Left kidney (tissue), 2 donors: Measurements from ENCODE around the gene PRSS38. TPM values are rescaled to one million over a fixed set of nuclear protein-coding genes. Genes with fewer than 3 reads are reported as not detected.
A peak's percentile ranks its signal among the peaks of the same experiment; 100 is the strongest.

Experiments used
- DNase-seq: peaks from one replicate; pipeline ENCODE4 v3.0.0-alpha.2; 2013
- polyA plus RNA-seq: library from polyadenylated mRNA; unstranded; fragments of 120-200 nt; gene quantifications from one replicate; pipeline ENCODE4 v1.2.1, GENCODE V29; 2013; ENCODE audit not compliant: insufficient read length

PRSS38 gene
- polyA plus RNA-seq, 1 donor = not detected

- no peak for DNase-seq
Measured at GRCh38 chr1:227779021-227779441, 36.4 kb upstream of the PRSS38 start.

- no peak for DNase-seq
Measured at GRCh38 chr1:227779685-227780084, 35.8 kb upstream of the PRSS38 start.

GRCh38 chr1:227780101-227781044, 35.1 kb upstream of the PRSS38 start:
- DNase-seq = no peak

GRCh38 chr1:227781314-227781930, 34.1 kb upstream of the PRSS38 start:
- DNase-seq = no peak

- no peak for DNase-seq
Measured at GRCh38 chr1:227782226-227782625, 33.2 kb upstream of the PRSS38 start.

- DNase-seq = no peak
Measured at GRCh38 chr1:227785094-227785804, 30.2 kb upstream of the PRSS38 start.

GRCh38 chr1:227785805-227786671, 29.4 kb upstream of the PRSS38 start:
- DNase-seq = no peak

- no peak for DNase-seq
Measured at GRCh38 chr1:227786673-227787512, 28.6 kb upstream of the PRSS38 start.

GRCh38 chr1:227787513-227788270, 27.8 kb upstream of the PRSS38 start:
- DNase-seq = peak; percentile 73

GRCh38 chr1:227788271-227789083, 27.0 kb upstream of the PRSS38 start:
- DNase-seq = no peak

GRCh38 chr1:227789084-227790033, 26.1 kb upstream of the PRSS38 start:
- DNase-seq = no peak

GRCh38 chr1:227790034-227790400, 25.5 kb upstream of the PRSS38 start:
- no peak for DNase-seq

- DNase-seq = no peak
Measured at GRCh38 chr1:227790868-227791267, 24.6 kb upstream of the PRSS38 start.

- DNase-seq = no peak
Measured at GRCh38 chr1:227791425-227792143, 23.9 kb upstream of the PRSS38 start.

GRCh38 chr1:227792216-227793078, 23.0 kb upstream of the PRSS38 start:
- no peak for DNase-seq
